Activated naive CD8-positive, alpha-beta T cell treated with anti-CD3 and anti-CD28 coated beads for 36 hours (primary cell): Measurements from ENCODE around the gene TPST2. TPM values are rescaled to one million over a fixed set of nuclear protein-coding genes. Genes with fewer than 3 reads are reported as not detected.

ENCODE experiments used
- DNase-seq: peaks from one replicate; pipeline ENCODE4 v3.0.0; 2021
- H3K27ac Mint-ChIP-seq: one replicate; pipeline ENCODE4 v1.8.0; 2022; ENCODE audit warnings: mild to moderate bottlenecking, moderate library complexity, mixed read lengths
- H3K27me3 Mint-ChIP-seq: one replicate; pipeline ENCODE4 v1.8.0; 2022; ENCODE audit warnings: mild to moderate bottlenecking, mixed read lengths
- H3K36me3 Mint-ChIP-seq: one replicate; pipeline ENCODE4 v1.8.0; 2021; ENCODE audit warnings: mild to moderate bottlenecking, mixed read lengths
- H3K4me1 Mint-ChIP-seq: one replicate; pipeline ENCODE4 v1.8.0; 2021; ENCODE audit warnings: mixed read lengths
- H3K4me3 Mint-ChIP-seq: one replicate; pipeline ENCODE4 v1.8.0; 2022; ENCODE audit warnings: mild to moderate bottlenecking, moderate library complexity, mixed read lengths
- H3K9me3 Mint-ChIP-seq: one replicate; pipeline ENCODE4 v1.8.0; 2022; ENCODE audit warnings: mixed read lengths
- total RNA-seq, 2 experiments: library from RNA; stranded (reverse); gene quantifications; one replicate each; pipeline ENCODE4 v1.2.3, GENCODE V29; 2021

Gene TPST2
- total RNA-seq, 2 experiments from 2014 or later, result 32.1 to 35.0 TPM

- Mint-ChIP-seq H3K36me3 (peaks cover 3% of the 10 kb centered on the region), H3K27me3 (no peaks in the 10 kb centered on the region), H3K4me1 (peaks cover 28% of the 10 kb centered on the region), H3K4me3 (no peak overlapping the region), H3K9me3 (no peaks in the 10 kb centered on the region), H3K27ac (no peak overlapping the region)
- DNase-seq, result no peak
Measured at GRCh38 chr22:26559961-26560575, 29.9 kb downstream of the TPST2 start.

- peaks cover 3% of the 10 kb centered on the region for H3K36me3 Mint-ChIP-seq
- no peak for DNase-seq
- H3K4me3 Mint-ChIP-seq, result no peak overlapping the region
- H3K4me1 Mint-ChIP-seq, result peaks cover 26% of the 10 kb centered on the region
- no peaks in the 10 kb centered on the region for H3K9me3 Mint-ChIP-seq
- no peak overlapping the region for H3K27ac Mint-ChIP-seq
- no peaks in the 10 kb centered on the region for H3K27me3 Mint-ChIP-seq
Measured at GRCh38 chr22:26558248-26558895, 31.6 kb downstream of the TPST2 start.

GRCh38 chr22:26556904-26557303 lies 33.0 kb downstream of the TPST2 start:
- DNase-seq, result no peak
- H3K9me3 Mint-ChIP-seq, result no peaks in the 10 kb centered on the region
- H3K27me3 Mint-ChIP-seq, result no peaks in the 10 kb centered on the region
- H3K36me3 Mint-ChIP-seq, result peaks cover 3% of the 10 kb centered on the region
- no peak overlapping the region for H3K4me3 Mint-ChIP-seq
- H3K27ac Mint-ChIP-seq, result no peak overlapping the region
- H3K4me1 Mint-ChIP-seq, result peaks cover 24% of the 10 kb centered on the region

GRCh38 chr22:26555478-26555877 lies 34.5 kb downstream of the TPST2 start:
- Mint-ChIP-seq H3K4me1 (peaks cover 32% of the 10 kb centered on the region), H3K9me3 (no peaks in the 10 kb centered on the region)

GRCh38 chr22:26554956-26555355 lies 35.0 kb downstream of the TPST2 start:
- peaks cover 36% of the 10 kb centered on the region for H3K4me1 Mint-ChIP-seq
- H3K9me3 Mint-ChIP-seq, result no peaks in the 10 kb centered on the region
- no peak overlapping the region for H3K27ac Mint-ChIP-seq
- H3K27me3 Mint-ChIP-seq, result no peaks in the 10 kb centered on the region
- no peak overlapping the region for H3K4me3 Mint-ChIP-seq
- peaks cover 5% of the 10 kb centered on the region for H3K36me3 Mint-ChIP-seq
- DNase-seq, result no peak

More at GRCh38 chr22:26555478-26555877, 34.5 kb downstream of the TPST2 start:
- no peak overlapping the region for H3K4me3 Mint-ChIP-seq
- H3K27ac Mint-ChIP-seq, result no peak overlapping the region
- peaks cover 3% of the 10 kb centered on the region for H3K36me3 Mint-ChIP-seq
- DNase-seq, result no peak
- H3K27me3 Mint-ChIP-seq, result no peaks in the 10 kb centered on the region

- Mint-ChIP-seq H3K27me3 (no peaks in the 10 kb centered on the region), H3K36me3 (peaks cover 7% of the 10 kb centered on the region), H3K4me3 (no peak overlapping the region), H3K27ac (peak overlapping the region; percentile 57), H3K9me3 (no peaks in the 10 kb centered on the region), H3K4me1 (peaks cover 30% of the 10 kb centered on the region)
- no peak for DNase-seq
Measured at GRCh38 chr22:26553056-26553752, 36.7 kb downstream of the TPST2 start.

- Mint-ChIP-seq H3K4me3 (no peak overlapping the region), H3K9me3 (no peaks in the 10 kb centered on the region), H3K4me1 (peaks cover 36% of the 10 kb centered on the region), H3K36me3 (peaks cover 14% of the 10 kb centered on the region), H3K27ac (no peak overlapping the region), H3K27me3 (no peaks in the 10 kb centered on the region)
- no peak for DNase-seq
Measured at GRCh38 chr22:26552466-26552865, 37.5 kb downstream of the TPST2 start.

- no peak overlapping the region for H3K27ac Mint-ChIP-seq
- H3K27me3 Mint-ChIP-seq, result no peaks in the 10 kb centered on the region
- H3K4me3 Mint-ChIP-seq, result no peak overlapping the region
- peaks cover 43% of the 10 kb centered on the region for H3K4me1 Mint-ChIP-seq
- H3K9me3 Mint-ChIP-seq, result peaks cover 3% of the 10 kb centered on the region
- peaks cover 23% of the 10 kb centered on the region for H3K36me3 Mint-ChIP-seq
- DNase-seq, result no peak
Measured at GRCh38 chr22:26551568-26551967, 38.4 kb downstream of the TPST2 start.

GRCh38 chr22:26550498-26551033 lies 39.4 kb downstream of the TPST2 start:
- Mint-ChIP-seq H3K27ac (peak overlapping the region; percentile 38), H3K4me3 (no peak overlapping the region), H3K27me3 (no peaks in the 10 kb centered on the region), H3K36me3 (peaks cover 28% of the 10 kb centered on the region), H3K9me3 (peaks cover 3% of the 10 kb centered on the region), H3K4me1 (peaks cover 44% of the 10 kb centered on the region)
- no peak for DNase-seq

- Mint-ChIP-seq H3K4me1 (peaks cover 43% of the 10 kb centered on the region), H3K27ac (no peak overlapping the region)
Measured at GRCh38 chr22:26549902-26550497, 39.9 kb downstream of the TPST2 start.

GRCh38 chr22:26548984-26549383 lies 40.9 kb downstream of the TPST2 start:
- no peak overlapping the region for H3K4me3 Mint-ChIP-seq
- H3K27ac Mint-ChIP-seq, result no peak overlapping the region
- peaks cover 3% of the 10 kb centered on the region for H3K9me3 Mint-ChIP-seq
- H3K36me3 Mint-ChIP-seq, result peaks cover 28% of the 10 kb centered on the region
- peaks cover 48% of the 10 kb centered on the region for H3K4me1 Mint-ChIP-seq
- no peaks in the 10 kb centered on the region for H3K27me3 Mint-ChIP-seq
- no peak for DNase-seq

More at GRCh38 chr22:26549902-26550497, 39.9 kb downstream of the TPST2 start:
- H3K4me3 Mint-ChIP-seq, result no peak overlapping the region
- no peak for DNase-seq
- no peaks in the 10 kb centered on the region for H3K27me3 Mint-ChIP-seq
- peaks cover 28% of the 10 kb centered on the region for H3K36me3 Mint-ChIP-seq
- peaks cover 3% of the 10 kb centered on the region for H3K9me3 Mint-ChIP-seq

GRCh38 chr22:26548303-26548702 lies 41.6 kb downstream of the TPST2 start:
- Mint-ChIP-seq H3K9me3 (peaks cover 3% of the 10 kb centered on the region), H3K4me3 (no peak overlapping the region), H3K27me3 (no peaks in the 10 kb centered on the region), H3K27ac (peak overlapping the region; percentile 55), H3K4me1 (peaks cover 48% of the 10 kb centered on the region), H3K36me3 (peaks cover 28% of the 10 kb centered on the region)
- no peak for DNase-seq

- peak overlapping the region; percentile 79 for H3K27ac Mint-ChIP-seq
- H3K4me1 Mint-ChIP-seq, result peaks cover 50% of the 10 kb centered on the region
- no peak for DNase-seq
- no peak overlapping the region for H3K4me3 Mint-ChIP-seq
- peaks cover 28% of the 10 kb centered on the region for H3K36me3 Mint-ChIP-seq
- H3K9me3 Mint-ChIP-seq, result peaks cover 3% of the 10 kb centered on the region
- H3K27me3 Mint-ChIP-seq, result no peaks in the 10 kb centered on the region
Measured at GRCh38 chr22:26547837-26548236, 42.1 kb downstream of the TPST2 start.

- H3K4me1 Mint-ChIP-seq, result peaks cover 52% of the 10 kb centered on the region
- no peak overlapping the region for H3K4me3 Mint-ChIP-seq
- peak; percentile 42 for DNase-seq
- H3K36me3 Mint-ChIP-seq, result peaks cover 28% of the 10 kb centered on the region
- peak overlapping the region; percentile 79 for H3K27ac Mint-ChIP-seq
- peaks cover 3% of the 10 kb centered on the region for H3K9me3 Mint-ChIP-seq
- no peaks in the 10 kb centered on the region for H3K27me3 Mint-ChIP-seq
Measured at GRCh38 chr22:26547426-26547825, 42.5 kb downstream of the TPST2 start.

GRCh38 chr22:26546282-26546681 lies 43.6 kb downstream of the TPST2 start:
- Mint-ChIP-seq H3K27me3 (no peaks in the 10 kb centered on the region), H3K27ac (peak overlapping the region; percentile 79), H3K4me1 (peaks cover 50% of the 10 kb centered on the region), H3K9me3 (peaks cover 3% of the 10 kb centered on the region), H3K4me3 (no peak overlapping the region), H3K36me3 (peaks cover 28% of the 10 kb centered on the region)
- DNase-seq, result no peak
